ACHN (cell line): ENCODE data around the gene POU2F3.
A peak's percentile ranks its signal among the peaks of the same experiment; 100 is the strongest.

Experiments used
- DNase-seq: peaks from one replicate; pipeline ENCODE4 v3.0.0-alpha.2; 2015
- in situ Hi-C: cut with HindIII; loops from 2 replicates; pipeline ENCODE4 v1.10.0; 2017; ENCODE audit warnings: low sequenced_read_pairs, low pct_ligation_motif_present, low pct_unique_long_range_greater_than_20kb

The POU2F3 gene

GRCh38 chr11:120223793-120224192, 16.1 kb upstream of the POU2F3 start:
- in situ Hi-C loops: no loop called here
- DNase-seq: no peak

- DNase-seq: no peak
- in situ Hi-C loops: no loop called here
These were observed 15.6 kb upstream of the POU2F3 start for GRCh38 chr11:120224361-120224760.

- DNase-seq: no peak
- in situ Hi-C loops: no loop called here
These were observed 14.7 kb upstream of the POU2F3 start for GRCh38 chr11:120224972-120225909.

GRCh38 chr11:120226242-120226641, 13.7 kb upstream of the POU2F3 start:
- DNase-seq: no peak
- in situ Hi-C loops: no loop called here

- in situ Hi-C loops: no loop called here
These were observed 13.2 kb upstream of the POU2F3 start for GRCh38 chr11:120226714-120227113.

GRCh38 chr11:120227228-120227852, 12.6 kb upstream of the POU2F3 start:
- in situ Hi-C loops: no loop called here
- DNase-seq: no peak

More at GRCh38 chr11:120226714-120227113, 13.2 kb upstream of the POU2F3 start:
- no peak for DNase-seq

GRCh38 chr11:120228794-120229384, 11.1 kb upstream of the POU2F3 start:
- no peak for DNase-seq
- in situ Hi-C loops: no loop called here

GRCh38 chr11:120229451-120230424, 10.2 kb upstream of the POU2F3 start:
- in situ Hi-C loops: no loop called here
- DNase-seq: peak; percentile 23

GRCh38 chr11:120230433-120231071, 9.4 kb upstream of the POU2F3 start:
- no peak for DNase-seq
- in situ Hi-C loops: no loop called here

- in situ Hi-C loops: no loop called here
- DNase-seq: no peak
These were observed 8.0 kb upstream of the POU2F3 start for GRCh38 chr11:120231963-120232362.

GRCh38 chr11:120233207-120233803, 6.6 kb upstream of the POU2F3 start:
- in situ Hi-C loops: no loop called here
- DNase-seq: no peak

GRCh38 chr11:120235024-120235628, 4.8 kb upstream of the POU2F3 start:
- in situ Hi-C loops: no loop called here
- peak; percentile 52 for DNase-seq

GRCh38 chr11:120236169-120237107, 3.5 kb upstream of the POU2F3 start:
- in situ Hi-C loops: no loop called here
- no peak for DNase-seq

GRCh38 chr11:120238968-120239620, 846 bp upstream of the POU2F3 start:
- in situ Hi-C loops: no loop called here
- no peak for DNase-seq

GRCh38 chr11:120240866-120241265, 926 bp downstream of the POU2F3 start:
- DNase-seq: no peak
- in situ Hi-C loops: no loop called here

GRCh38 chr11:120241277-120241676, 1.3 kb downstream of the POU2F3 start:
- in situ Hi-C loops: no loop called here
- DNase-seq: no peak
